Activated T-cell treated with anti-CD3 and anti-CD28 coated beads, Interleukin-2, amount 50 U/mL, for 1 hour (primary cell): ENCODE measurements around the gene PLEKHM1.
"Not testable (repeated sequence)": the region's sequence is repeated elsewhere in the genome, so short reads cannot be mapped to it uniquely, and the experiment has no call there.

Experiments used
- DNase-seq: peaks from one replicate; pipeline ENCODE4 v3.0.0-alpha.2; 2020

Gene PLEKHM1

DNA sequence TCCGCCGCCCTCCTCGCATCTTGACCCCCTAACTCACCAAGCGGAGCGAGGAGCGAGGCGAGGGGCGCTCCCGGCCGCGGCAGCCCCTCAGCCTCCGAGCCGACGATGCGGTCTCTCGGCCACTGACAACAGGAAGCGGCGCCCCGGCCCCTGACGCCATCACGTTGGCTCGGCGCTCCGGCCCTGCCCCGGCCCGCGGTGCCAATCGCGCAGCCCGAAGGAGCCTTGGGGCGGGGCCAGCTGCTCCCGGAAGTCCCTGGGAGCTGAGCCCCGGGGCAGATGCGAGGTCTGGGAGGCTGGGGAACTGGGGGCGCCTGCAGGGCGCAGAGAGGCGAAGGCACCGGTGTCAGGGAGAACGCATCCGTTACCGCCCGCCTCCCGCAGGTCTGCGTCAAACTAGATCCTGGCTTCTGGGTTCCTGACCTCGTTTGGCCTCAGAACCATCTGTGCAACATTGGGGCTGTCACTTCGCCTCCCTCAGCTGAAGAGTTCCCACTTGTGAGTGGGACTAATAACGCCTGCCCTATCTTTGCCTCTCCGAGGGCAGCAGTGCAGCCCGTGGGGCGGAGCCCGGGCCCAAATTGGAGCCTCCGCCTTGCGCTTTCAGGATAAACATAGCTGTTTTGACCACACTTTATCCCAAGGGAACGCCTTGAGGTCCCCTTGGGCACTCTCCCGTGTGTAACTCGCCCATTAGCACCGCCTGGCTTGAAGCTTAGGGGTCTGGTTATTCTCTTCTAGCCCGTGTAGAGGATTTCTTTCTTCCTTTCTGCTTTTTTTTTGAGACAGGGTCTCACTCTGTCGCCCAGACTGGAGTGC lies at the start of gene PLEKHM1:
TSS of gene PLEKHM1 (minus strand) at position 107 of the 819 bp plus-strand sequence. CDS start 8,237 bp downstream, outside the sequence.
- peak; percentile 81 for DNase-seq

DNA sequence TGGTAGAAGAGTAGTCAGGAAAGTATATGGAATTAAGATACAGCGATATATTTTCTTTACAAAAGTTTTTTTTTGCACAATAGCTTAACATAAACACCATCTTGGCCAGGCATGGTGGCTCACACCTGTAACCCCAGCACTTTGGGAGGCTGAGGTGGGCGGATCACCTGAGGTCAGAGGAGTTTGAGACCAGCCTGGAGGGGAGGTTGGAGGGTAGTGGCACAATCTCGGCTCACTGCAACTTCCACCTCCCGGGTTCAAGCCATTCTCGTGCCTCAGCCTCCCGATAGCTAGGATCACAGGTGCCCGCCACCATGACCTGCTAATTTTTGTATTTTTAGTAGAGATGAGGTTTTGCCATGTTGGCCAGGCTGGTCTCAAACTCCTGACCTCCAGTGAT lies 47.6 kb upstream of the PLEKHM1 start:
- not testable (repeated sequence) for DNase-seq

DNA sequence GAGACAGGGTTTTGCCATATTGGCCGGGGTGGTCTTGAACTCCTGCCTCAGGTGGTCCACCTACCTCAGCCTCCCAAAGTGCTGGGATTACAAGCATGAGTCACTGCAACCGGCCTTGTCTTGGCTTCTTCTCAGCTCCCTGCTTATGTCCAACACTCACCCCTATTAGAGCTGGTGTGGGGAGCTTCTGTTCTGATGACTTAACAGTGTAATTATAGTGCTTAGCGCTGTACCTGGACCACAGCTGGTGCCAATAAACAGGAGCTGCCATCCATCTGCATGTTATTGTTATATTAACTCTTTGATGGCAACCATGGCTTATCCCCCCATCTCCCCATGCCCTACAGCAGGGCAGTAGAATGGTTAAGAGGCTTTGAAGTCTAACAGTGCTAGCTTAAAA lies 15.6 kb upstream of the PLEKHM1 start:
- not testable (repeated sequence) for DNase-seq

DNA sequence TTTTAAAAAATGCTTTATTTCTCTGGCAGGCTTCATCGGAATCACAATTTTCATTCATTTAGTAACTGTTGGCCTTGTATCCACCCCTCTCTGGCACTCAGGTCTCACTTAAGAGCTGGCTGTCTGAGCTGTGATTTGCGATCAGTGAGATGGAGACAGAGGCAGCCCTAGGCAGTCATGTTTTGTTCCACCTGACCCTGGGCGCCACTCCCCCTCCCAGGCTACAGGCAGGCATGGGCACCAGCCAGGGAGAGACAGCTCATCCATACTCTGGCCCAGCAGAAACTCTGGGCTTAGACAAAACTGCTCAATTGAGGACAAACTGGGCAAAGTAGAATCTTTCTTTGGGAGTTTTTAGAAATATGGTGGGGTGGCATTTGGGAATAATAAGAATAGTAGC lies 14.7 kb upstream of the PLEKHM1 start:
- not testable (repeated sequence) for DNase-seq

DNA sequence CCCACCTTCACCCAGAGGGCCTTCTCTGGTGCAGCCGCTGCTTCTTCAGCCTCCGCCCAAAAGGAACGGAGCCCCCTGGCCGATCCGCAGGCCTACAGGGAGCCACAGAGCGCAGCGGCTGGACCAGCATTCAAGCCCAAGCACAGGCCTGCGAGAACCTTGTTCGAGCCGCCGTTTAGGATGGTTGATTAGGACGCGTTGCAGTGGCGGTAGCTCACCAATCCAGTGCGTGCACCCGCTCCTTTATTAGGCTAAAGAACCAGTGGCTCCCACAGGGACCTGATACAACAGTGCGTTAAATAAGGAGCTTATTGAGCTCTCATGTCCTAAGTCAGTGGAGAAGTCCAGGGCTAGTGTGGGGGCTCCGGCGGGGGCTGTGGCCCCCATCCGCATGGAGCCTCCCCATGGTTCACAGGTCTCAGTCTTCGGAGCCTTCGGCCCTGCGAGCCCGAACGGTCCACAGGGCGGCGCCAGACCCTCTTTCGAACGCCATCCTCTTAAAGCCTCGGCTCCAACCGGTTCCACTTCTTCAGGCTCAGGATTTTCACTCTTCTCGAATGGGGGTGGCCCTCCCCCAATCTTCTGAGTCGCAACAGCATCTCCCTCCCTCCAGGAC lies 10.7 kb upstream of the PLEKHM1 start:
- not testable (repeated sequence) for DNase-seq

DNA sequence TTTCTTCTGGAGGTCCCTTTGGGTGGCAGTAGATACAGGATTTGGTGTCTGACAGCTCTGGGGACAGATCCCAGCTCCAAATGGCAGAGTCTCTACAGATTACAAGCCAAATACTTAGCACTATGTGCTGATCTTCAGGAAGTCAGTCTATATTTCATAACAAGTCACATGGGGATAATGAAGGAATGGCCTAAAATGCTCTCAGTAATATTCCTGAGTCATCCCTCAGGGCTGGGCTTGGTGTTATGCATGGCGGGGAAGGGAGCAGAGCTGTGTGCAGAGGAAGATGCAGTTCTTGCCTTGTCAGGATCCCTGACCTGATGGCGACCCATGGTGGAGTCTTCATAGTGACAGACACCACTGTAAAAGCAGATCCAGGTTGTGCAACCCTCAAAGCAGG lies 10.0 kb upstream of the PLEKHM1 start:
- DNase-seq, result not testable (repeated sequence)

DNA sequence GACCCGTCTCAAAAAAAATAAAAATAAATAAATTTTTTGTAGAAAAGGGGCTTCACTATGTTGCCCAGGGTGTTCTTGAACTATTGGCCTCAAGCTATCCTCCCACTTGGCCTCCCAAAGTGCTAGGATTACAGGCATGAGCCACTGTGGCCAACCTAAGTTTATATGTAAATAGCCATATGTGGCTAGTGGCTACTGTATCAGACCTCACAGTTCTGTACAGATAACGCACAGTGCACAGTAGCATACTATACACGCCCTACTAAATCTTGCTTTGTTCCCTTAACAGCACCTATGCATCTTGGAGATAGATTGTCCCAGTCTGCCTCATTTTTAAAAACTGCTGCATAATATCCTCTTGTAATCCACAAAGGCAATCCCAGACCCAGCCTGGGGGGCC lies 8.7 kb upstream of the PLEKHM1 start:
- DNase-seq, result not testable (repeated sequence)

DNA sequence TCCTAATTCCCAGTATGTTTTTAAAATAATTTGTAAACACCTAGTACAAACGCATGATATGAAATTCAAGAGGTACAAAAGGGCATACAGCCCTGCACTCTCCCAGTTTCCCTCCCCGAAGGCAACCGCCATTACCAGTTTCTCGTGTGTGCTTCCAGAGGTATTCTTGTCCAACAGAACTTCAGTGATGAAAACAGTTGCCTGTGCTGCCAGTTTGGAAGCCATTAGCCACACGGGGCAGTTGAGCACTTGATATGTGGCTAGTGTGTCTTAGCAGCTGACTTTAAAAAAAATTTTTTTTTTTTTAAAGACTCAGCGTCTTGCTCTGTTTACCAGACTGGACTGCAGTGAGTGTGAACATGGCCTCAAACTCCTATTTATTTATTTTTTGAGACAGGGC lies 7.9 kb upstream of the PLEKHM1 start:
- not testable (repeated sequence) for DNase-seq

DNA sequence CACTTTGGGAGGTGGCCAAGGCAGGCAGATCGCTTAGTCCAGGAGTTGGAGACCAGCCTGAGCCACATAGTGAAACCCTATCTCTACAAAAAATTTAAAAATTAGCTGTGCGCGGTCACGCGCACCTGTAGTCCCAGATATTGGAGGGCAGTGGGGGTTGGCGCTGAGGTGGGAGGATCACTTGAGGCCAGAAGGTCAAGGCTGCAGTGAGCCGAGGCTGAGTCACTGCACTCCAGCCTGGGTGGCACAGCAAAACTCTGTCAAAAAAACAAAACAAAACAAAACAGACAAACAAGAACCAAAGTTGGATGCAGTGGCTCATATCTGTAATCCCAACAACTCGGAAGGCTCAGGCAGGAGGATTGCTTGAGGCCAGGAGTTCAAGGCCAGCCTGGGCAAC lies 6.9 kb upstream of the PLEKHM1 start:
- DNase-seq, result not testable (repeated sequence)

DNA sequence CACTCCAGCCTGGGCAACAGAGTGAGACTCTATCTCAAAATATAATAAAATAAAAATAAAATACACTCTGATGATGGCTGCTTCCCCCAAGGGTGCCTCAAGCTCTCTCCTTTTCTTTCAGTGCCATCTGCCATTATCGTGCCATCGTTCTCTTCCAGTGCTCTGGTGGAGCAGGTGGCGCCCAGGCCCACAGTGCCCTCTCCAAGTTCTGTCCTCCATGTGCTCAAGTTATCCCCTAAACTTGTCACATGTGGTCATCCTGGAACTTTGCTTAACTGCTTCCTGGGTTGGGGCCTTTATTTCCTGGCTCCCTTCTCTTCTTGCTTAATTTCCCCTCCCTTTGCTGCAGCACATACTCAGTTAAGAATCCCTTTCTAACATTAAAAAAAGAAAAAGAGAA lies 6.0 kb upstream of the PLEKHM1 start:
- DNase-seq, result not testable (repeated sequence)

DNA sequence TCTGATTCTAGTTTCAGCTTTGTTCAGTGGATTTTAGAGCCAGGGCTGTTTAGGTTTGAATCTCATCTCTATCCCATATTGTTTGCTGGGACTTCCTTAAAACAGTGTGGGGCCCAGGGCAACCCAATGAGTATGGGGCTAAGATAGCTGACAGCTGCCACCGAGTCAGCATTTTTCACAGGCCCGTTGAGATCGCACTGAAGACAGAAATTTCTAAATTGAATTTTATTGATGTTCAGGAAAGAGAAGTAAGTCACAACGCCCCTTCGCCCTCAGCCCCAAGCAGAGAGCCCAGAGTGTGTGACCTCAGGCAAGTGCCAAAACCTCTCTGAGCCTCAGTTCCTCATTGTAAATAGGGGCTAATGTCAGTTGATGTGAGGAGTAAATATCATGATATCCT lies 4.0 kb upstream of the PLEKHM1 start:
- not testable (repeated sequence) for DNase-seq

DNA sequence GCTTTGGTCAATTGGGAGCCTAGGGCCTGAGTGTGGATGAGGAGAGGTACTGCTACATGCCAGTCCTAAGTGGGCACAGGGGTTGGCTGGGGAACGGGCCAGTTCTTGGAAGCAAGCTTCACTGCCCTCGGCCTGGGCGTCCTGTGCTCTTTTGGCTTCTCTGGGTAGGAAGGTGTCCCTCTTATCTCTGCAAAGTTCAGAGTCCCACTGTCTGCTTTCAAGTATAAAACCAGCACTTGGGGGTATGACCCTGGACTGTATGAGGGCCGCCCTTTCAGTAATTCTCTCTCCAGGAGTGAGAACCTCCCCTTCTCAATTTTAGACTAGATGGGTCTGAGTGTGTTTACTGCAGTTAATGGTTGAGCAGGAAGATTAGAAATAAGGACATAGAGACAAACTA lies 1.6 kb upstream of the PLEKHM1 start:
- not testable (repeated sequence) for DNase-seq

DNA sequence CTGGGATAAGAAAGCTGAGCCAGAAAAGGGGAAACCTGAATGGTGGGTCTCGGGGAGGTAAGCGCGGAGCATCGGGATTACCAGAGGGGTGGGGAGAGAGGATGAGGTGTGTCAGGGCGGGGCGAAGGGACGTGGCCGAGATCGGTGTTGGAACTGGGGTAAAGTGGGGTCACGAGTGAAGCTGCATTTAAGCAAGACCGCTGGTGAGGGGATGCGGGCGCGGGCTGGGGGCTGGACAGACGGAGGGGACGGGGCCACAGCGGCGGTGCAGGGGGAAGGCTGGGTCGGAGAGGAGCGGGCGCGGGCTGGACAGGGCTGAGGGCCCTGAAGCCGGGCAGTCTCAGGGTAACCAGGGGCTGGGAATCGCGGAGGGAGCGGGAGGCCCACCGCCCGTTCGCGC lies 323 bp downstream of the PLEKHM1 start:
- not testable (repeated sequence) for DNase-seq

DNA sequence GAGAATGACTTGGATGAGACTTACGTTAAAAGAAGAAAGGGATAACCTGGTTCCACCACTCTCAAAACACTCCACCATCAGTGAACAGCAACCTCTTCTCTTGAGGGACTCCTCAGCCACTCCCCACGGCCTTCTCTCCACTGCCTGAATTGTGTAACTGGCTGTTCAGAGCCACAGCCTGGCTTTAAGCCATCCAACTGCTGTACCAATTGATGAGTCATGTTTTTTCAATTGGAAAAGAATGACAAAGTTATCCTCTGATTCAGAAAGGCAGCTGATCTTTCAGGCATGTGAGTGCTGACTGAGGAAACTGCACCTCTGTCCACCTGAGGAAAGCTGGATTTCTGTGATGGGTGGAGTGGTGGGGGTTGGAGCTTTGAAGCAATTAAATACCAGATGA lies 2.8 kb downstream of the PLEKHM1 start:
- DNase-seq, result not testable (repeated sequence)

DNA sequence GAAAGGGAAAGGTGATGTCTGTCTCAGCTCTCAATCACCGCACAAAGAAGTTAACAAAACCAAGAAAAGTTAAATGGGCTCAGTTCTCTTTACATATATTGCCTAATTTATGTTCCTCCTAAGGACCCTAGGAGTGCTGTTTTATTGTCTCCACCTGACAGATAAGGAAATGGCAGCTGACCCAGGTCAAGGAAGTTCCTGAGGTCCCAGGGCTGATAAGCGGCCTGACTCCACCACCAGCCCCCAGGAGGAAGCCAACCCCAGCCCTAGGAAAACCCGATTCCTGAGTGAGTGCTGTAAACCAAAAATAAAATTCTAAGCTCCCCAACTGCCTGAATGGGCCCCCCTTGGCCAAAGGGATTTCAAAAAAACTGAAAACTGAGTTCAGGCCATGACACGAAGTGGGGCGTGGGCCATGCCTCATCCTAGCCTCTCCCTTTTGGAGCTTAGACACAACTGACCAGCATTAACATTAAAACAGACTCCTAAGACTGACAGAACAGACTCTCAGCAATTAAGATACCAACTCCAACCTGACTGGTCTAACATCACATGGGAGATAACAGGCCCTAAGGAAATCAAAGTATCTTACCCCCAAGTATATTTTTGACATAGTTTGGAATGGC lies 6.8 kb downstream of the PLEKHM1 start:
- DNase-seq, result not testable (repeated sequence)

DNA sequence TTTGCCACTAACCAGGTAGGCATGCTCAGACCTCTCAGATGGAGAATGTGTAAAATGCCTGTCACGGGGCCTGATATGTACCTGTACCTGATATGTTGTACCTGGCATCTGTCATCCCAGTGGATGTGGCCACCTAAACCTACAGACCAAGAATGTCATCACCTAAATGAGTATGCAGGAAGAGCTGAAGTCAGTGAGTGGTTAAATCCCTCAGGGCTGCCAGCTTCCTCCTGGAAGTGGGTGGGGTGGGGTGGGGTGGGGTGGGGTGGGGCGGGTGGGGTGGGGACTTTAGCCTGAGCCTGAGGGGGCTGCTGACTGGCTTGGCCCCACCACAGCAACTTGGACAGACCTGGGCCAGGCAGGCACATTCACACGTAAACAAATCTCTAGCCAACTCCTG lies 7.3 kb downstream of the PLEKHM1 start:
- DNase-seq, result not testable (repeated sequence)

DNA sequence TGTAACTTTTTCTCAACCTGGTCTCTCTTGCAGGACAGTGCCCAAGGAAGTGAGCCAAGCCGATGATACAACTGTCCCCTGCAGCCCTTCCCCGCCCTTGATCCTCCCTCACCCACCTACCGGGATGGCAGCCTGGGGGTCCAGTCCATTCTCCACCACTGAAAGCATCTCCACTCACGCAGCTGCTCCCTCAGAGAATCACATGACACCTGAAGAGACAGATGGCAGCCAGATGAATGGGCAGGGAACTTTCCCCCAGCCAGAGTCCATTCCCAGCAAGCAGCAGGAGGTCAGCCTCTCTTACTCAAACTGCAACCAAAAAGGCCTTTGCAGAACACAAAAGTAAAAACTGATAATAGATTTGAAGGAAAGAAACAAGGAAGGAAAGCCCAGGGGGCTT lies 8.2 kb downstream of the PLEKHM1 start:
- DNase-seq, result not testable (repeated sequence)

DNA sequence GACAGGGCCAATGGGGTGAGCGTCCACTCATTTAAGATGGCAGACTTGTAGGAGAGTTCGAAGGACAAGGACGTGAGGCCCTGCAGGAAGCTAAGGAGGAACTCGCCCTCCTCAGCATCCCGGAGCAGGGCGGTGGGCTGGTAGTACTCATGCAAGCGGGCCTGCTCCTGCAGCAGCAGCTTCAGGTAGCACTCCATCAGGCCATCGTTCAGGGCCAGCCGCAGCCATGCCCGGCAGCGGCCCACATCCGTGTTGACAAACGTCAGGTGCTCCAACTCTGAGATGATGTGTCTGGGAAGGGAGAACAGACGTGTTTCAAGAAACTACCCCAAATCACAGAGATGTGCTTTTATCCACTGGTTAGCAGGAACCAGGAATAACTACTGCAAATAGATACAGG lies 15.1 kb downstream of the PLEKHM1 start:
- not testable (repeated sequence) for DNase-seq

DNA sequence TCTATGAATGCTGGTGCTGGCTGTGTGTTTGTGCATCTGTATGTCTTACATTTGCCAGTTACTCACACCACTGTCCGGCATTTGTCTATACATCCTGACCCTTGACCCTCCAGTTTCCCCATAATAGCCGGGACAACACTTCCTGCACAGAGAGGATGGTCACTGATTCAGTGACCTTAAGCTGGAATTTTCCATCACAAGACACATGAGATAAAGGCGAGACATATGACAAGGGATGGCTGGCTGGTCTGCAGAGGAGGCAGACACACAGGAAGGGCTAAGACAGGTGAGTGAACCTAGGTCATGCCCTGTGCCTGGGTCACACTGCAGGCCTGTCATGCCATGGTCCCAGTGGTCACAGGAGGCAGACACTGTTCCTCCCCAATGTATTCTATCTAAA lies 18.3 kb downstream of the PLEKHM1 start:
- DNase-seq, result not testable (repeated sequence)

DNA sequence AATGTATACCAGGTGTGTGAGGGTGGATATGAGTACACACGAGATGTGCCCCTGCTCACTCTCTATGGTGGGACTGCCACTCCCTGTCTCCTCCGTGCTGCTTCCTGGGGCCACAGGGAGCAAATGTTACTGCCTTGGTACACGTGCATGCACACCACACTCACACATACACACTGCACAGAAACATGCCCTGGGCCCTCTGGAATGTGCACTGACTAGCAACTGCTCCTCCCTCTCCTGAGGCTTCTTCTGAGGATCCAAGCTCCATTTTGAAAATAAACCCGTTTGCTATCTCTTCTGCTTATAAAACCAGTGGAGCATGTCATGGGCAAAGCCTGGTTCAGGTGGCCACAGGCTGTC lies 21.3 kb downstream of the PLEKHM1 start:
- DNase-seq, result not testable (repeated sequence)

DNA sequence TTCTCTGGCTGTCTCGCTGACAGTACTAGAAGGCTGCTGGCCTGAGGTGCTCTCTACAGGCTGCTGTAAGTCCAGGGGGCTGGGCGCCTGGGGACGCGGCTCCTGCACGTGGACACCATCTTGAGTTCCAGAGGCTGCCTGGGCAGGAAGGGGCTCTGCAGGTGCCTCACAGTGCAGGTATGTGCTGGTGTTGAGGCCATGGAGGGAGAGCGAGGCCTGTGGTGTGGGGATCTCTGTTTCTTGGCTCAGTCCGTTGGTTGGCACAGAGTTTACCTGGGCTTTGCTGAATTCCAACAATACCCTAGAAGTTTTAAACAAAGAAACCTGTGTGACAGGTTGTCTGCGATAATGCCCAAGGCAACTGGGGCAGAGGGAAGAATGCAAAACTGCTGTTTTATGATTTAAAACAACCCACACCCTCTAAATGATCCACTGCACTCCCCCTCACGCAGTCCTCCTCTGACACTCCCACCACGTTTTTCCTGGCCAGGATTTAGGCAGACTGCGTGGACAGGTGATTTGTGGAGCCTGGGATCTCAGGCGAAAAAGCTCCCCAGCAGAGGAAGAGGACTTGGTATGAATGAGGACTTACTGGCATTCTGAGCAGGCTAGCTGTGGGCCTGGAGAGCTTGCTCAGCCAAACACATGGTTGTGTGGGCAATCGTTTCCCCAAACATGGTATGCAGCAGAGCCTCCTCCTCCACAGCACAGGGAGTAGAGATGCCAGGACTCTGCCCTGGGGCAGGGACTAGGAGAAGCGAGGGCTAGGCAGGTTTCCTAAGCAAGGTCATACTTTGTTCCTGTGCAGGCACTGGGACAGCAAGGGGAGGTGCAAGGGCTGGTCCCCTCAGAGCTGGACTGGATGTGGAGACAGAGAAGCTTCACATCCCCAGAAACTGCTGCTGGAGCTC lies 22.0 kb downstream of the PLEKHM1 start:
- not testable (repeated sequence) for DNase-seq

DNA sequence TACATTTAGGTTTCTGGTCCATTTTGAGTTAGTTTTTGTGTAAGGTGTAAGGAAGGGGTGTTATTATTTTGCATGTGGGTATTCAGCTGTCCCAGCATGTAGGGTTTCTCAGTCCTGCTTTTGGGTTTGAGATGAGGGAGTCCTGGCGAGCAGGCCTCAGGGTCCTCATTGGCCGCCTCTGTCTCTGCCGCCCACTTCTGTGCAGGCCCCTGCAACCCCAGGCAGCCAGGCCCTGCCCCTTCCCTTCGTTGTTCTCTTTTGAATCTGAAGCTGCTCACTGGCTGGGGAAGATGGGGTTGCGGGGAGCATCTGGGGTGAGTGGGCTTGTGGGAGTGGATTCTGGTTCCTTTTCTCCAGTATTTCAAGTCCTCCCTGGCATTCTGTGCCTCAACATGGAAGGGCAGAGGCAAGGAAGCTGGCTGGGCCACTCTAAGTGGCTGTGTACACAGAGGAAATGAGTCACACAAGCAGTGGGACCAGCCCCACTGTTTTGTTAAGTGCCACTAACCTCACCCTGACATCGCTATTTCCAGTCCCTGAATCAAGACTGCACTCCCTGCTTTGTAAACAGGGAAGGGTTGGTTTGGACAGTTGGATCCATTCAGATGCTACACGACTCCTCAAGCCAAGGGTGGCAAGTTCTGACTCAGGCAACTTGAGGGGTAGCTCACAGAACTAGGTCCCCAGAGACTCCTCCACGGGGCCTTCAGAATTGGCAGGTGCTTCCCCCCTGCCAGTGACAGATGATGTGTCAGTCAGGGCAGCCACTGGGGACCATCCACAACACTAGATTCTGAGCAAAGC lies 28.8 kb downstream of the PLEKHM1 start:
- DNase-seq, result not testable (repeated sequence)
